ENCODE measurements around the gene IGF1R. TPM values are rescaled to one million over a fixed set of nuclear protein-coding genes. Genes with fewer than 3 reads are reported as not detected.

Gene IGF1R
- total RNA-seq, 1 experiment from 2014 or later, result 16.3 TPM

GRCh38 chr15:98866511-98866910 lies 218.2 kb downstream of the IGF1R start:
- peaks cover 0 to 18% of the 10 kb centered on the region in 2 experiments; a peak in 2 of 4 replicates for H3K4me1 ChIP-seq (ENCODE audit: control insufficient read depth in 1 of 2, insufficient read depth in 2 of 2, low read length in 2 of 2)

More at GRCh38 chr15:98866511-98866910, 218.2 kb downstream of the IGF1R start:
- H3K9me3 ChIP-seq (ENCODE audit: control insufficient read depth in 1 of 2, insufficient read depth in 1 of 2, low read depth in 1 of 2, low read length in 2 of 2), result no peaks in the 10 kb centered on the region
- no peaks in the 10 kb centered on the region for H3K79me2 ChIP-seq (ENCODE audit: insufficient read depth, low read length)
- no peaks in the 10 kb centered on the region for H3K9me2 ChIP-seq (ENCODE audit: insufficient read depth)
- no peaks in the 10 kb centered on the region for H3K36me3 ChIP-seq (ENCODE audit: control insufficient read depth in 1 of 2, insufficient read depth in 2 of 2, low read length in 2 of 2)
- ChIA-PET CTCF (interaction anchor here (1.0 kb wide), 1 partner anchor 15 kb away, joined by 3 read pairs; no protein-coding TSS in a partner anchor), RAD21 (ENCODE audit: low non-redundant PET in 1 of 2, low total read pairs in 2 of 2, uncharacterized antibody in 2 of 2, unreplicated experiment in 2 of 2) (no interaction called here), POLR2A (interaction anchor here (1.0 kb wide), 1 partner anchor 15 kb away, joined by 3 read pairs; no protein-coding TSS in a partner anchor)
- H4K20me1 ChIP-seq (ENCODE audit: insufficient read depth), result no peaks in the 10 kb centered on the region
- peak overlapping the region; percentile 65; the same call in 1 of the 2 replicates for H3K9ac ChIP-seq (ENCODE audit: low read length)
- H3K27me3 ChIP-seq (ENCODE audit: insufficient read depth, low read length), result no peaks in the 10 kb centered on the region
- peak overlapping the region; percentile 83 for H3K4me2 ChIP-seq (ENCODE audit: low read length)
- no peak for TF ChIP-seq POLR2AphosphoS5 (IDR thresholded peaks at IDR 0.05; ENCODE audit: low read depth, low read length)
- no peak for TF ChIP-seq ZBTB33 (IDR thresholded peaks at IDR 0.05; ENCODE audit: extremely low read depth, insufficient replicate concordance, low read length)
- TF ChIP-seq FOSL1 (IDR thresholded peaks at IDR 0.05; ENCODE audit: low read depth), result no peak
- no peak for TF ChIP-seq SP1 (IDR thresholded peaks at IDR 0.05; ENCODE audit: low read depth)
- no peak for TF ChIP-seq POLR2A (IDR thresholded peaks at IDR 0.05; ENCODE audit: borderline replicate concordance, extremely low read depth, insufficient read depth, insufficient read length)
- TF ChIP-seq EZH2phosphoT487 (IDR thresholded peaks at IDR 0.05; ENCODE audit: borderline replicate concordance), result no peak
- TF ChIP-seq SRF (IDR thresholded peaks at IDR 0.05; ENCODE audit: low read depth), result no peak
- TF ChIP-seq TCF7L2 (IDR thresholded peaks at IDR 0.05; ENCODE audit: borderline replicate concordance, extremely low read depth, insufficient read depth, insufficient read length), result no peak
- no peak for TF ChIP-seq CBX3 (IDR thresholded peaks at IDR 0.05; ENCODE audit: low read depth)
- TF ChIP-seq CEBPB (IDR thresholded peaks at IDR 0.05; ENCODE audit: low read depth), result no peak
- TF ChIP-seq SIN3A (IDR thresholded peaks at IDR 0.05; ENCODE audit: low read depth), result no peak
- TF ChIP-seq EZH2 (IDR thresholded peaks at IDR 0.05), result no peak
- TF ChIP-seq JUND (IDR thresholded peaks at IDR 0.05), result no peak
- intact Hi-C loops (cut with micrococcal nuclease), result no loop called here
- no peak for ATAC-seq
- peak overlapping the region; percentile 56 for H2AFZ ChIP-seq (ENCODE audit: low read depth, low read length, poor library complexity, severe bottlenecking)
- BruUV-seq (replicated peaks), result no TSS peak
- DNase-seq (ENCODE audit: low read depth, low spot score), result no peak
- H3K27ac ChIP-seq (ENCODE audit: low read depth, low read length), result peak overlapping the region; percentile 46; the same call in 1 of the 2 replicates
- H3K4me3 ChIP-seq (replicated peaks in 1 of 2; ENCODE audit: low read depth in 1 of 2, low read length in 2 of 2), result peak overlapping the region in 1 of 2 experiments; percentile 58; a peak in 2 of 4 replicates
